Activated naive CD4-positive, alpha-beta T cell treated with anti-CD3 and anti-CD28 coated beads, Interleukin-2, amount 10 ng/mL, durations not matched to agents 7 days and 5 days (primary cell): Measurements from ENCODE around the gene IL19.

Experiments used
- CTCF ChIA-PET: fragments of 350-600 bp; sonication (Branson Sonifier 250); formaldehyde crosslinking; loops from one replicate; lab custom pipeline; 2021; ENCODE audit warnings: antibody characterized with exemption; lab: Charles Lee
- DNase-seq: peaks from one replicate; pipeline ENCODE4 v3.0.0-alpha.2; 2020
- H3K27ac Mint-ChIP-seq: one replicate; pipeline ENCODE4 v1.8.0; 2021; ENCODE audit warnings: mild to moderate bottlenecking, moderate library complexity, mixed read lengths
- H3K27me3 Mint-ChIP-seq: one replicate; pipeline ENCODE4 v1.8.0; 2021; ENCODE audit warnings: mild to moderate bottlenecking, mixed read lengths
- H3K36me3 Mint-ChIP-seq: one replicate; pipeline ENCODE4 v1.8.0; 2021; ENCODE audit warnings: mixed read lengths
- H3K4me1 Mint-ChIP-seq: one replicate; pipeline ENCODE4 v1.8.0; 2021; ENCODE audit warnings: mixed read lengths
- H3K4me3 Mint-ChIP-seq: one replicate; pipeline ENCODE4 v1.8.0; 2021; ENCODE audit warnings: mild to moderate bottlenecking, moderate library complexity, mixed read lengths
- H3K9me3 Mint-ChIP-seq: one replicate; pipeline ENCODE4 v1.8.0; 2021; ENCODE audit warnings: mixed read lengths

The IL19 gene

DNA sequence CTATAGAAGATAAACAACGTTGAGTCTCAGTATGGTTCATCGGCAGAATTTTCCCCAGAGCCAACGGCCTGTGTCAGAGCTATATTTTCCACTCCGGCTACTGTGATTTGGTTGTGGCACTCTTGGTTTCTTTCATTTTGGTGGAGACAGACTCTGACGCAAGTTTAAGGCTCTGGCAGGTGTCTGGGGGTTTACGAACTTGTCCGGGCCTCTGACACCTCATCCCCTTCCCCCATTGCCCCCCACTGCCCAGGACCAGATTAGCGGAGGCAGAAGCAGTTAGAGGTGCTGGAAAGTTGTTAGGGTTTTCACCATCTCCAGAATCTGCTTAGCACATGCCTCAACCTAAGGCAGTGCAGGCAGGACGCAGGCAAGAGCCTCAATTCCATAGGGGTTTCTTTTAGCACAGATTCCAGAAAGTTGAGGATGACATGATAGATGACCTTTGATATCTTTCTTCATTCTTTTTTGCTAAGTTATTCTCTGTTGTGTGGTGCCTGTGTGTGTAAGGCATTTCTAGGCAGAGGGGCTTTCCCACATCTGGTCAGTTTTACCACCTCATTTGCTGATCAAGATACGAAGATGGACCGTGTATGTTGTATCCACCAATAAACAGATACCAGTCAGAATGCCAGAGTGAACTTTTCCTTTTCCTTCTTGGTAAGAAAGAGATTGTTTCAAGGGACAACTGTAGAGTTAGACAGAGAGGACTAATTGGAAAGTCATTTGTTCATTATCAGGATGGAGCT, 20.1 kb downstream of the IL19 start:
- Mint-ChIP-seq H3K36me3 (no peaks in the 10 kb centered on the region), H3K27ac (no peak overlapping the region), H3K4me3 (no peak overlapping the region), H3K27me3 (peaks cover 82% of the 10 kb centered on the region), H3K4me1 (peaks cover 69% of the 10 kb centered on the region), H3K9me3 (peaks cover 3% of the 10 kb centered on the region)
- DNase-seq = no peak
- CTCF ChIA-PET = interaction anchor here (0.8 to 2.7 kb wide), 4 partner anchors 29 to 121 kb away, joined by 3 to 11 read pairs (median 4); no protein-coding TSS in a partner anchor

DNA sequence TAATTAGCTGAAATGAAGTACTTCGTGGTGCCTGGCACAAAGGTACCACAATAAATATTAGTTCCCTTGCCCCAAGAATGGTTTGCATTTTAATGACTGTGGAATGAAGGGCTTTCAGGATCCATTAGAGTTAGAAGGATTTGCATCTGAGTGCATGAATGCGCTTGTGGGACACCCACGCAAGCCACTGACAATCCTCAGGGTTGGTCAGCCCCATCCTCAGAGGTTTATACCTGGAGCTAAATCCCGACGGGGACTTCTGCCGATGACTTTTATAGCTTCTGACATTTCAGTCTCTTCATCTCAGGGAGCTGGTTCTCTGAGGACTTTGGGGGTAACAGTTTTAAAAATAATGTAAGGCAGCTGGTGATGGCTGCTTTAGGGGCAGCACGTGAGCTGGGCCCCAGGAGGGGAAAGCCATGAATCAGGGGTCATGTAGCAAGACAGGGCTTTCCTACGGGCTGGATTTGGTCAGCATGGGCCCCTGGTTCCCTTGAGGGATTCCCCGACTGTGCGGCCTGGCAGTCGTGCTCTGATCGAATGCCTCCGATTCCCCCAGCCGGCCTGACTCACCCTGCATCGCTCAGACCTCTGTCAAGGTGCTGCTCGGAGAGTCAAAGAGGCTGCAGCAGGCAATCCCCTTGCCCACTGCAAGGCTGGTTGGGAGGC, 22.5 kb downstream of the IL19 start:
- H3K27ac Mint-ChIP-seq = no peak overlapping the region
- CTCF ChIA-PET = interaction anchor here (1.0 to 2.7 kb wide), 4 partner anchors 9 to 58 kb away, joined by 3 to 11 read pairs (median 5); no protein-coding TSS in a partner anchor
- peaks cover 85% of the 10 kb centered on the region for H3K27me3 Mint-ChIP-seq
- H3K4me3 Mint-ChIP-seq = no peak overlapping the region
- H3K36me3 Mint-ChIP-seq = no peaks in the 10 kb centered on the region
- peaks cover 3% of the 10 kb centered on the region for H3K9me3 Mint-ChIP-seq
- H3K4me1 Mint-ChIP-seq = peaks cover 45% of the 10 kb centered on the region
- DNase-seq = no peak

DNA sequence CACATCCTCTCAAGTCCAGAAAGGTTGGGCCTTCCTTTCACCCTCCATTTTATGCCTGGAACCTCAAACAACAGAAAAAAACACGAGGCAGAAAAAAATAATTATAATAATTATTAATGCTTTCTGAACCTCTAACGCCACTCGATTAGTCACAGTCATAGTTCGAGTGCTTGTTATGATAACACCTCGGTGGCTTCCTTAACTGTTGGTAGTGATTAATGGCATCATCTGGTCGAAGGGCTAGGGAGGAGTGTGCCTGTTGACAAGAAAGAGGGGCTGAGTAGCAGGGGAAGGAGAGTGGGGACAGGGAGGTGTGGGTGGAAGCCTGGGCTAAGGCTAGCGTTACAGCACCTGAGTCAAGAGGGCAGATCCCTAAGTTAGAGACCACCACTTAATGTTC, 23.0 kb downstream of the IL19 start:
- Mint-ChIP-seq H3K27ac (no peak overlapping the region), H3K9me3 (peaks cover 3% of the 10 kb centered on the region), H3K4me1 (peaks cover 43% of the 10 kb centered on the region), H3K4me3 (no peak overlapping the region), H3K27me3 (peaks cover 88% of the 10 kb centered on the region), H3K36me3 (no peaks in the 10 kb centered on the region)
- no peak for DNase-seq
- CTCF ChIA-PET = interaction anchor here (1.0 to 2.1 kb wide), 5 partner anchors 8 to 67 kb away, joined by 3 to 8 read pairs (median 6); no protein-coding TSS in a partner anchor

DNA sequence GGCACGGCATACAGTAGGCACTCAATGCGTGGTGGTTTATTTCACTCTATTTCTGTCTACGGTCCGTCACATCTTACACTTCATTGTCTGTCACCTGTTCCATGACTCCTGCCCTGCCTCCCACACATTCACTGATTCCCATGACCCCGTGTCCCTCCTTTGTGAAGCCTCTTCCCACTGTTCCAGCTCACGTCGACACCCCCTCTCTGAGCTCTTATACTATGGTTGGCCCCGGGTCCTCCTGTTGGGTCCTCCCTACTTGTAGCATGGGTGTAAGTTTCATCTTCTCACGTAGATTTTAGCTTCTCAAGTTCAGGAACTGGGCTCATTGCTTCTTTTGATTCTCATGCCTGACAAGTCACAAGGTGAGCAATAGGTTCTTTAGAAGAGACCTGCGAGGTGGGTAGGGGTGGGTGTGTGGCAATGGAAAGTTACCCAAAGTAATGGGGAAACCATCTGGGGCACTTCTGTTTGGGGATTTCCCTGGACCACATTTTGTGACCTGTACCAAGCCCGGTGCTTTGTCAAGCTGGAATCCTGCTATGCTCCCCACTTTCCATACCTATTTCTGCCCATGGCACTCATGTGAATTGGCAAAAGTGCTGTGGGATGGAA, 23.8 kb downstream of the IL19 start:
- CTCF ChIA-PET = interaction anchor here (1.3 to 2.1 kb wide), 7 partner anchors 8 to 123 kb away, joined by 3 to 8 read pairs (median 4); no protein-coding TSS in a partner anchor
- H3K27me3 Mint-ChIP-seq = peaks cover 89% of the 10 kb centered on the region
- DNase-seq = no peak
- H3K36me3 Mint-ChIP-seq = no peaks in the 10 kb centered on the region
- H3K9me3 Mint-ChIP-seq = peaks cover 3% of the 10 kb centered on the region
- peaks cover 43% of the 10 kb centered on the region for H3K4me1 Mint-ChIP-seq
- H3K27ac Mint-ChIP-seq = no peak overlapping the region
- H3K4me3 Mint-ChIP-seq = no peak overlapping the region

DNA sequence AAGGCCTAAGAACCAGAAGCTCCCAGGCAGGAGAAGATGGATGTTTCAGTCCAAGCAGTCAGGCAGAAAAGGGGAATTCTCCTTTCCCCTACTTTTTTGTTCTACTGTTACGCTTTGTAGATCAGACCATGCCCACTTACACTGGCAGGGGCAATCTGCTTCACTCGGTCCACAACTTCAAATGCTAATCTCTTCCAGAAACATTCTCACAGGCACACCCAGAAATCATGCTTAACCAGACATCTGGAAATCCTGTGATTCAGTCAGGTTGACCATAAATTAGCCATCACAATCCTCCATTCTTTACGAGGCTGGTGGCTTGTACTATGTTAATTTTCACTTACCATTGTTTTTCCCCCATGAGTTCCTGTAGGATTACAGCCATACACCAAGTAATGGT, 25.5 kb downstream of the IL19 start:
- CTCF ChIA-PET = interaction anchor here (1.3 to 1.8 kb wide), 2 partner anchors 8 to 13 kb away, joined by 4 read pairs; no protein-coding TSS in a partner anchor
- H3K27ac Mint-ChIP-seq = no peak overlapping the region
- peaks cover 89% of the 10 kb centered on the region for H3K27me3 Mint-ChIP-seq
- H3K4me1 Mint-ChIP-seq = peaks cover 33% of the 10 kb centered on the region
- H3K36me3 Mint-ChIP-seq = no peaks in the 10 kb centered on the region
- no peak for DNase-seq
- H3K4me3 Mint-ChIP-seq = no peak overlapping the region
- H3K9me3 Mint-ChIP-seq = peaks cover 3% of the 10 kb centered on the region

DNA sequence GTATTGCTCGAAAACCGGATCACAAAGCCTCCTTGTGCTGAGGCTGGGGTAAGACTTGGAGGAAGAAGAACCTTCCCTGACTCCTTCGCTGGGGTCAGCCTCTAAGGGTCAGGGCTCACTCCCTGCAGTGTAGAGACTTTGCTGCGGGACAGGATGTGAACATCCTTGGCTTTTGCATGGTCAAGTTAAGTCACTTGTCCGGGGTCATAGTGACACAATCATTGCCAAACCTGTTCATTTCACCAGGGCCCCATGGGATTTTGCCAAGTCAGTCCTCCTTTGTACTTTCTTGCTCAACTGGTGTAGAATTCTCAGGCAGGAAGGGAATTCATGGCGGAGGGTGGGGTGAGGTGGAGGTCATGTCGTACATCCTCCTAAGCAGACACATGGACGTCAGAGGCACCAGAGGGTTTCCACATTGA, 26.4 kb downstream of the IL19 start:
- Mint-ChIP-seq H3K4me3 (no peak overlapping the region), H3K27me3 (peaks cover 89% of the 10 kb centered on the region), H3K27ac (no peak overlapping the region), H3K36me3 (no peaks in the 10 kb centered on the region), H3K4me1 (peaks cover 32% of the 10 kb centered on the region), H3K9me3 (peaks cover 3% of the 10 kb centered on the region)
- CTCF ChIA-PET = interaction anchor here (1.1 to 4.0 kb wide), 3 partner anchors 10 to 63 kb away, joined by 3 to 24 read pairs (median 15); no protein-coding TSS in a partner anchor
- no peak for DNase-seq

DNA sequence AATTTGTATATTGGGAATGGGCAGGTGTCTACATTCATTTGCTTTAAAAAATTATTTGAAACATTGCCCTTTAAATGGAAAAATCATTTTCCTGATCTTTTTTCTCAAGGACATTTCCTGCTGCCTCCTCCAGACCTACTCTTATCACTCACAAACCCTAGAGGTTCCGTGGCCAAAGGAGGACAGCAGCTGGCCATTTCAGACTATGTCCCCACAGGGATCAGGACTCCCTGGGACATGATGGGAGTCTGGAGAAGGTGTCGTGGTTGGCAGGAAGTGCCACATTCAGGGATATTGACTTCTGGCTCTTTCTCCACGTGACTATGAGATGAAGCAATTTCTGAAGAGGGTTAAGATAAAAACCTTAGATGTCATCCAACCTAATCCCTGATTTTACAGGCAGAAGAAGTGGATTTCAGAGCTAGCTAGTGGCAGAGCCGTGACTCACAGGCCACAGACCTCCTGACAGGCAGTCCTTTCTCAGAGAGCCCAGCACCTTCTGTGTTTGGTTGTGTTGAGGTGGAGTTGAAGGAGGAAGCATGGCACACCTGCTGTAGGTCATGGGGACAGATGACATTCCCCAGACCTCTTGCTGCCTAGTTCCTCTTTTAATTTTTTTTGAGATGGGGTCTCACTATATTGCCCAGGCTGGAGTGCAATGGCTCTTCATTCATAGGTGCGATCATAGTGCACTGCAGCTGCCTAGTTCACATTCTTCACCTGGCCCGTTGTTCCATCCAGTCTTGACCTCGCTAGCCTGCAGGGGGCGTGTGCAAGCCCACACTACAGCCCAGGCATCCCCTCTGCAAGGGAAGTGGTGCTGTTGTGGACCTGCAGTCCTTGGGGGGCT, 27.2 kb downstream of the IL19 start:
- Mint-ChIP-seq H3K4me1 (peaks cover 32% of the 10 kb centered on the region), H3K36me3 (no peaks in the 10 kb centered on the region), H3K9me3 (peaks cover 3% of the 10 kb centered on the region), H3K27ac (no peak overlapping the region), H3K27me3 (peaks cover 94% of the 10 kb centered on the region), H3K4me3 (no peak overlapping the region)
- DNase-seq = peak; percentile 40
- CTCF ChIA-PET = interaction anchor here (0.6 to 4.0 kb wide), 11 partner anchors 8 to 259 kb away, joined by 3 to 24 read pairs (median 4); no protein-coding TSS in a partner anchor

DNA sequence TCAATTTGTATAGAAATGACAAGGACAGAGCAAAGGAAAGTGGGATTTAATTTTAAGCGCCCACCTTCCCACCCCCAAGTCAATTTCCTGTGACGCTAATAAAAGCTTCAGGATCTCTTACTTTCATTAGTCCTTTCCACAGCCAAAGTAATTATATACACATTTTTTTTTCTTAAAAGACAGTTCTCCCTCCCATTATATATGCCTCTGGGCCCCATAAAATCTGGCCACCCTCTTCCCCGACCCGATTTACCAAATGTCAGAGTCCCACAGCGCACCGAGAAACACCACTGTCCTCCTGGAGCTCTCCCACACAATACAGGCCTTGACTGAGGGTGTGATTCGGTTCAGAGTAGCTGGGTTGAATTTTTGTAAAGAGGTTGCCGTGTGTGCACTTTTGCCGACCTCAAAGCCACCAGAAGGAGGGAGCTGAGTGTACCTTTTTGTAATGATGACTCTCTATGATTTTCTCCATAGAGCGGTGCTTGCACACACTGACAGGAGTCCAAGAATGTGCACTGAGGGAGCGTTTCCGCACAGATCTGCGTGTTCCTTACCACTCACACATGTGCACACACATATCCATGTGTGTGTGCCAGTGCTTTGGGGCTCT, 27.9 kb downstream of the IL19 start:
- no peak overlapping the region for H3K4me3 Mint-ChIP-seq
- H3K9me3 Mint-ChIP-seq = peaks cover 3% of the 10 kb centered on the region

DNA sequence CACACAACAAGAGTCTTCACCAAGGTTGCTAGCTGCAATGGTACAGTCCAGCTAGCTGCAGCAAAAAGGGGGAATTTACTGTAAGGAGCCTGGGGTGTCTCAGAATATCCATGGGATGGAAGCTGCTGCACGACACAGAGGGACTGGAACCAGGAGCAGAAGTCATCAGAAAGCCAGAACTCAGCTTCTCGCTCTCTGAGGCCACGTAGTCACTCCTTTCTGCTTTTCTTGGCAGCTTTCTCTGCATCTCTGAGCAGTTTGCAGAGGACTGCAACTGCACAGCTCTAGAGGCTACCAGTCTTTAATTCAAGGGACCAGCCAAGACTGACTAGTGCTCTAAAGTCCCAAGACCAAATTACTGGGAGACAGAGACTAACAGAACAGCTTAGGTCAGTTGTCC, 28.7 kb downstream of the IL19 start:
- Mint-ChIP-seq H3K27me3 (peaks cover 83% of the 10 kb centered on the region), H3K36me3 (no peaks in the 10 kb centered on the region), H3K27ac (no peak overlapping the region), H3K4me3 (no peak overlapping the region), H3K9me3 (peaks cover 1% of the 10 kb centered on the region), H3K4me1 (peaks cover 40% of the 10 kb centered on the region)
- CTCF ChIA-PET = interaction anchor here (0.8 to 4.0 kb wide), 11 partner anchors 8 to 123 kb away, joined by 3 to 24 read pairs (median 4); partner anchors contain the start of gene IL19
- no peak for DNase-seq

More for the DNA sequence above, 27.9 kb downstream of the IL19 start:
- no peak for DNase-seq
- Mint-ChIP-seq H3K27ac (no peak overlapping the region), H3K4me1 (peaks cover 39% of the 10 kb centered on the region), H3K36me3 (no peaks in the 10 kb centered on the region), H3K27me3 (peaks cover 91% of the 10 kb centered on the region)
- CTCF ChIA-PET = interaction anchor here (0.9 to 4.0 kb wide), 10 partner anchors 9 to 184 kb away, joined by 3 to 24 read pairs (median 4); no protein-coding TSS in a partner anchor

DNA sequence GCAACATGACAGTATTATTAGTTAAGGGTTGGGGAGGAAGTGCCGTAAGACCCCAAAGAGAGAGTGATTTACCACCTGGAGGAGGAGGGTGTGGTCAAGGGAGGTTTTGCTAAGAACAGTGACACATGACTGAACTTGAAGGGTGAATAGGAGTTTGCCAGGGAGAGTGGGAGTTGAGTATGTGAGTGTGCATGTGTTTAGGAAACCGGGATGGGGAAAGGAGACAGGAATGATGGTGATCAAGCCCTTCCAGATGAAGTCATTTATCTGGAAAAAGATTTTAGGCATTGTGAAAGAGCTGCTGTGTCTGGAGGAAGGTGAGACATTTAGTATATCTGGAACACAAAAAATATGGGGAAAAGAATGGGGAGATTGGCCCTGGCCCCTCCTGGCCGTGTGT, 29.8 kb downstream of the IL19 start:
- Mint-ChIP-seq H3K9me3 (no peaks in the 10 kb centered on the region), H3K36me3 (no peaks in the 10 kb centered on the region), H3K4me3 (no peak overlapping the region), H3K27ac (no peak overlapping the region), H3K4me1 (peaks cover 46% of the 10 kb centered on the region), H3K27me3 (peaks cover 72% of the 10 kb centered on the region)
- CTCF ChIA-PET = interaction anchor here (0.8 to 5.9 kb wide), 5 partner anchors 9 to 74 kb away, joined by 3 to 36 read pairs (median 15); partner anchors contain the start of gene IL19
- DNase-seq = no peak

DNA sequence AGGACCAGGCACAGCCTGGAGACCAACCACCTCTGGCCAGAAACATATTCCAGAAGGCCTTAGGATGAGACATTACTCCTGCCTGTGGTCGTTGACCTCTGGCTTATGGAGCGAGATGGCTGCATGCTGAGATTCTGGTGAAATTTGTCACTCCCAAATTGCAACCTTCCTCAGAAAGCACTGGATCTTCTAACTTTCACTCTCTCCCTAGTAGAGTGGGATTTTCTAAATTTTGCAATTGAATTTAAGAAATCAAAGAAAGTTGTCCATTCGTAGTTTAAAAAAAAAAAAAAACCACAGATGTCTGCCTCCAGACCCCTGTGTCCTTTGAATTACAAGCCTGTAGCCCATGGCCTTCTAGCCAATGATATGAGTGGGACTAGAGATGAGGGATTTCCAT, 30.3 kb downstream of the IL19 start:
- Mint-ChIP-seq H3K36me3 (no peaks in the 10 kb centered on the region), H3K4me3 (no peak overlapping the region), H3K27ac (no peak overlapping the region), H3K27me3 (peaks cover 67% of the 10 kb centered on the region), H3K9me3 (no peaks in the 10 kb centered on the region), H3K4me1 (peaks cover 51% of the 10 kb centered on the region)
- no peak for DNase-seq
- CTCF ChIA-PET = interaction anchor here (0.8 to 11.6 kb wide), 8 partner anchors 8 to 75 kb away, joined by 3 to 361 read pairs (median 10); no protein-coding TSS in a partner anchor

DNA sequence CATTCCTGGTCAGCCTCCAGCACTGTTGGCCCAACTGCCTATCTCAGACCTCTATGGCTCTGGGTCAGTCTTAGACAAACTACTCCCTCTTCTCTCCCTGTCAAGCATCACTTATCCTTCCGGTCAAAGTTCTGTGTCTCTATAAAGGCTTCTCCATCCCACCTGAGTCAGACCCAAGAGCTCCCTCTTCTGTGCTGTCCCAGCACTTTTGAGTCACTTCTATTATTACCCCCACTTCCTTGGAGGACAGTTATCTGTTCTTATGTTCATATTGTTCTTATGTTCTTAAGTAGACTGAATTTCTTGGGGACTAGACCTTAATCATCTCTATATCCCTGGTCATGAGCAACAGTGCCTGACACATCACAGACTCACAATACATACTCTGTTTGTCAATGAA, 30.9 kb downstream of the IL19 start:
- Mint-ChIP-seq H3K9me3 (no peaks in the 10 kb centered on the region), H3K4me3 (no peak overlapping the region), H3K27me3 (peaks cover 63% of the 10 kb centered on the region), H3K4me1 (peaks cover 55% of the 10 kb centered on the region), H3K27ac (no peak overlapping the region), H3K36me3 (no peaks in the 10 kb centered on the region)
- no peak for DNase-seq
- CTCF ChIA-PET = interaction anchor here (0.8 to 11.6 kb wide), 9 partner anchors 8 to 111 kb away, joined by 3 to 361 read pairs (median 5); no protein-coding TSS in a partner anchor
